HG03097 (cell line): ENCODE data around the gene RPL27.
"Not testable (repeated sequence)": the region's sequence is repeated elsewhere in the genome, so short reads cannot be mapped to it uniquely, and the experiment has no call there.

Experiments used
- ATAC-seq: cut with Tn5 transposase; IDR thresholded peaks from one replicate; pipeline ENCODE4 v1.9.1; 2021; ENCODE audit not compliant: unreplicated experiment, low FRiP score

RPL27 gene

GRCh38 chr17:42997984-42998938, at the start of gene RPL27:
RPL27 (plus strand) TSS chr17:42998419; CDS start chr17:42998751, 332 bp downstream.
- peak; percentile 90 for ATAC-seq

GRCh38 chr17:42950044-42950783, 48.0 kb upstream of the RPL27 start:
- no peak for ATAC-seq

- no peak for ATAC-seq
These were observed 44.5 kb upstream of the RPL27 start for GRCh38 chr17:42953669-42954068.

GRCh38 chr17:42964161-42964932, 33.9 kb upstream of the RPL27 start, which contains the start of gene AARSD1:
AARSD1 (minus strand) TSS chr17:42964454; CDS start chr17:42964440, 14 bp downstream.
- peak; percentile 72 for ATAC-seq

- no peak for ATAC-seq
These were observed 30.3 kb upstream of the RPL27 start for GRCh38 chr17:42967925-42968324.

GRCh38 chr17:42969001-42969581, 29.1 kb upstream of the RPL27 start:
- no peak for ATAC-seq

GRCh38 chr17:42971589-42971988, 26.6 kb upstream of the RPL27 start:
- no peak for ATAC-seq

GRCh38 chr17:42973323-42973722, 24.9 kb upstream of the RPL27 start:
- not testable (repeated sequence) for ATAC-seq

GRCh38 chr17:42975265-42975664, 23.0 kb upstream of the RPL27 start:
- ATAC-seq = no peak

GRCh38 chr17:42975701-42976100, 22.5 kb upstream of the RPL27 start:
- ATAC-seq = not testable (repeated sequence)

- ATAC-seq = no peak
These were observed 18.5 kb upstream of the RPL27 start, which contains the start of gene PTGES3L for GRCh38 chr17:42979511-42980273. PTGES3L (minus strand) TSS chr17:42980080; CDS start chr17:42980053, 27 bp downstream.

- peak; percentile 59 for ATAC-seq
These were observed 17.9 kb upstream of the RPL27 start, which contains the start of gene RUNDC1 for GRCh38 chr17:42980274-42980765. RUNDC1 (plus strand) TSS chr17:42980565; CDS start chr17:42980577, 12 bp downstream.

- ATAC-seq = peak; percentile 30
These were observed 17.3 kb upstream of the RPL27 start for GRCh38 chr17:42980766-42981397.

- no peak for ATAC-seq
These were observed 16.0 kb upstream of the RPL27 start for GRCh38 chr17:42982266-42982665.

- ATAC-seq = no peak
These were observed 13.0 kb upstream of the RPL27 start for GRCh38 chr17:42985225-42985624.

GRCh38 chr17:42989141-42989540, 9.1 kb upstream of the RPL27 start:
- no peak for ATAC-seq

- ATAC-seq = no peak
These were observed 8.2 kb upstream of the RPL27 start for GRCh38 chr17:42989726-42990652.

- ATAC-seq = no peak
These were observed 6.7 kb upstream of the RPL27 start for GRCh38 chr17:42991471-42991870.
